Measurements from ENCODE around the gene PTGR3. TPM values are rescaled to one million over a fixed set of nuclear protein-coding genes. Genes with fewer than 3 reads are reported as not detected.

Gene PTGR3
- total RNA-seq, 1 experiment from 2014 or later: 1.6 TPM

DNA sequence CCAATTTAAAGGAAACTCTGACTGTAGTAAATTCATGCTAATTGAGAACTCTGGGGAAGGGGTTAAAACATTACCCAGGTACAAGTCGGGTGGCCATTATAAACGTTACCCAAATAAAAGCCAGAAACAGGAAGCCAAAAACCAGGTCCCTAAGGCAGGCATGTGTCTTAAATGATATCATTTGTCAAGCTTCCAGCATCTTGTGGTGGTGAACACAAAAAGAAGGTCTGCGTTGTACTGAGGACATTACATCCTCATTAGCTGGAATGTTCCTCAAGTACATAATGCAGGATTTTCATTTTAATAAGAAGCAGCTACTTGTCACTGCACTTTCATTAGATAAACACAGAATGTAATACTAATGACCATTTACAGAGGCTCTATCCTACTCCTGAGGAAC, 10.9 kb downstream of the PTGR3 start:
- no peaks in the 10 kb centered on the region for H3K4me1 ChIP-seq (ENCODE audit: insufficient read depth, low read length)
- no peak overlapping the region for H3K56ac ChIP-seq (ENCODE audit: insufficient read length, low read depth, low read length)
- H3T11ph ChIP-seq (ENCODE audit: low read length): no peak overlapping the region
- Mint-ChIP-seq H3K4me3 (no peak overlapping the region), H3K4me1 (no peaks in the 10 kb centered on the region), H3K9me3 (no peaks in the 10 kb centered on the region), H3K27ac (no peak overlapping the region), H3K27me3 (ENCODE audit: low read depth) (peaks cover 33% of the 10 kb centered on the region), H3K36me3 (ENCODE audit: insufficient read depth in 1 of 3, low read depth in 3 of 3) (no peaks in the 10 kb centered on the region; a peak in 2 of 7 replicates)
- H3K14ac ChIP-seq (ENCODE audit: insufficient read depth, low read length): no peak overlapping the region
- H3K27ac ChIP-seq (ENCODE audit: insufficient read length, low read depth, low read length): no peak overlapping the region
- no peak overlapping the region for H2AFZ ChIP-seq (ENCODE audit: low read length)
- H3K79me1 ChIP-seq (ENCODE audit: insufficient read depth, low read depth, low read length, poor library complexity, severe bottlenecking): no peaks in the 10 kb centered on the region
- no peaks in the 10 kb centered on the region for H4K20me1 ChIP-seq (ENCODE audit: control insufficient read depth, insufficient read depth, insufficient read length)
- H3K4me2 ChIP-seq (ENCODE audit: insufficient read depth, insufficient read length, low read length): no peak overlapping the region
- H3K9me3 ChIP-seq (ENCODE audit: control insufficient read depth, low read depth, low read length): no peaks in the 10 kb centered on the region
- no peak overlapping the region for H2BK12ac ChIP-seq (ENCODE audit: insufficient read length, low read depth, low read length)
- H4K8ac ChIP-seq (replicated peaks; ENCODE audit: insufficient read length, low read depth, low read length): no peak overlapping the region
- H3K27me3 ChIP-seq (ENCODE audit: insufficient read depth, low read length): no peaks in the 10 kb centered on the region; the same call in 1 of the 2 replicates
- H3K4ac ChIP-seq (ENCODE audit: low read depth, low read length): no peak overlapping the region
- no peak overlapping the region for H4K91ac ChIP-seq (ENCODE audit: insufficient read length, low read depth, low read length)
- no peak for DNase-seq
- H3K18ac ChIP-seq (ENCODE audit: insufficient read length, low read depth, low read length): no peak overlapping the region
- H3K9ac ChIP-seq (ENCODE audit: extremely low read depth, insufficient read length, low read length): no peak overlapping the region
- TF ChIP-seq, protein P1, sequence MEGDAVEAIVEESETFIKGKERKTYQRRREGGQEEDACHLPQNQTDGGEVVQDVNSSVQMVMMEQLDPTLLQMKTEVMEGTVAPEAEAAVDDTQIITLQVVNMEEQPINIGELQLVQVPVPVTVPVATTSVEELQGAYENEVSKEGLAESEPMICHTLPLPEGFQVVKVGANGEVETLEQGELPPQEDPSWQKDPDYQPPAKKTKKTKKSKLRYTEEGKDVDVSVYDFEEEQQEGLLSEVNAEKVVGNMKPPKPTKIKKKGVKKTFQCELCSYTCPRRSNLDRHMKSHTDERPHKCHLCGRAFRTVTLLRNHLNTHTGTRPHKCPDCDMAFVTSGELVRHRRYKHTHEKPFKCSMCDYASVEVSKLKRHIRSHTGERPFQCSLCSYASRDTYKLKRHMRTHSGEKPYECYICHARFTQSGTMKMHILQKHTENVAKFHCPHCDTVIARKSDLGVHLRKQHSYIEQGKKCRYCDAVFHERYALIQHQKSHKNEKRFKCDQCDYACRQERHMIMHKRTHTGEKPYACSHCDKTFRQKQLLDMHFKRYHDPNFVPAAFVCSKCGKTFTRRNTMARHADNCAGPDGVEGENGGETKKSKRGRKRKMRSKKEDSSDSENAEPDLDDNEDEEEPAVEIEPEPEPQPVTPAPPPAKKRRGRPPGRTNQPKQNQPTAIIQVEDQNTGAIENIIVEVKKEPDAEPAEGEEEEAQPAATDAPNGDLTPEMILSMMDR (conservative IDR thresholded peaks at IDR 0.05): no peak
- no peaks in the 10 kb centered on the region for H3K79me2 ChIP-seq (ENCODE audit: insufficient read depth, low read length)
- no peak overlapping the region for H2BK20ac ChIP-seq (ENCODE audit: low read depth, low read length, poor library complexity, severe bottlenecking)
- H2BK15ac ChIP-seq (ENCODE audit: low read depth, low read length): no peak overlapping the region
- no peak overlapping the region for H2AK5ac ChIP-seq (ENCODE audit: insufficient read length, low read length)
- no peak overlapping the region for H2BK5ac ChIP-seq (ENCODE audit: insufficient read length, low read length)
- no CpG with 5 or more reads among the region's 3 CpGs for WGBS (ENCODE audit: extremely low coverage, insufficient read length, low lambda C conversion rate)
- no peak overlapping the region for H4K5ac ChIP-seq (ENCODE audit: insufficient read length, low read depth, low read length)
- no peaks in the 10 kb centered on the region for H3K23me2 ChIP-seq (ENCODE audit: insufficient read length, low read depth, low read length, poor library complexity, severe bottlenecking)
- no peak overlapping the region for H3K23ac ChIP-seq (ENCODE audit: insufficient read length, low read depth, low read length)
- H2BK120ac ChIP-seq (ENCODE audit: low read depth, low read length, poor library complexity, severe bottlenecking): no peak overlapping the region
